GM23338 (cell line): Measurements from ENCODE around the gene TCAF1.

Source experiments
- EZH2 ChIP-seq: fragments of 200-600 bp; sonication (generic); IDR thresholded peaks from one replicate; pipeline ENCODE4 v1.8.0; 2017; ENCODE audit warnings: antibody characterized with exemption, mild to moderate bottlenecking, low read depth; ENCODE audit not compliant: unreplicated experiment
- TF ChIP-seq, protein P1 (sequence below), 2 experiments: fragments of 200-600 bp in 1 of 2; sonication (generic) in 1 of 2; conservative IDR thresholded peaks; 2 replicates each; pipeline versions ENCODE4 v1.5.1 to v1.6.1; 2016 to 2017; ENCODE audit warnings: antibody characterized with exemption in 2 of 2, low read depth in 2 of 2, mild to moderate bottlenecking in 2 of 2, moderate library complexity in 1 of 2

GRCh38 chr7:143906151-143906550 lies 4.2 kb upstream of the TCAF1 start:
- no peak for TF ChIP-seq EZH2
- TF ChIP-seq, protein P1, sequence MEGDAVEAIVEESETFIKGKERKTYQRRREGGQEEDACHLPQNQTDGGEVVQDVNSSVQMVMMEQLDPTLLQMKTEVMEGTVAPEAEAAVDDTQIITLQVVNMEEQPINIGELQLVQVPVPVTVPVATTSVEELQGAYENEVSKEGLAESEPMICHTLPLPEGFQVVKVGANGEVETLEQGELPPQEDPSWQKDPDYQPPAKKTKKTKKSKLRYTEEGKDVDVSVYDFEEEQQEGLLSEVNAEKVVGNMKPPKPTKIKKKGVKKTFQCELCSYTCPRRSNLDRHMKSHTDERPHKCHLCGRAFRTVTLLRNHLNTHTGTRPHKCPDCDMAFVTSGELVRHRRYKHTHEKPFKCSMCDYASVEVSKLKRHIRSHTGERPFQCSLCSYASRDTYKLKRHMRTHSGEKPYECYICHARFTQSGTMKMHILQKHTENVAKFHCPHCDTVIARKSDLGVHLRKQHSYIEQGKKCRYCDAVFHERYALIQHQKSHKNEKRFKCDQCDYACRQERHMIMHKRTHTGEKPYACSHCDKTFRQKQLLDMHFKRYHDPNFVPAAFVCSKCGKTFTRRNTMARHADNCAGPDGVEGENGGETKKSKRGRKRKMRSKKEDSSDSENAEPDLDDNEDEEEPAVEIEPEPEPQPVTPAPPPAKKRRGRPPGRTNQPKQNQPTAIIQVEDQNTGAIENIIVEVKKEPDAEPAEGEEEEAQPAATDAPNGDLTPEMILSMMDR (conservative IDR thresholded peaks at IDR 0.05; ENCODE audit: low read depth in 2 of 2), result no peak
